GM19035 (cell line): ENCODE results near the gene SUSD4.
"Not testable (repeated sequence)": the region's sequence is repeated elsewhere in the genome, so short reads cannot be mapped to it uniquely, and the experiment has no call there.

Experiments
- ATAC-seq: cut with Tn5 transposase; IDR thresholded peaks from one replicate; pipeline ENCODE4 v1.9.1; 2021; ENCODE audit not compliant: unreplicated experiment

The SUSD4 gene, protein sequence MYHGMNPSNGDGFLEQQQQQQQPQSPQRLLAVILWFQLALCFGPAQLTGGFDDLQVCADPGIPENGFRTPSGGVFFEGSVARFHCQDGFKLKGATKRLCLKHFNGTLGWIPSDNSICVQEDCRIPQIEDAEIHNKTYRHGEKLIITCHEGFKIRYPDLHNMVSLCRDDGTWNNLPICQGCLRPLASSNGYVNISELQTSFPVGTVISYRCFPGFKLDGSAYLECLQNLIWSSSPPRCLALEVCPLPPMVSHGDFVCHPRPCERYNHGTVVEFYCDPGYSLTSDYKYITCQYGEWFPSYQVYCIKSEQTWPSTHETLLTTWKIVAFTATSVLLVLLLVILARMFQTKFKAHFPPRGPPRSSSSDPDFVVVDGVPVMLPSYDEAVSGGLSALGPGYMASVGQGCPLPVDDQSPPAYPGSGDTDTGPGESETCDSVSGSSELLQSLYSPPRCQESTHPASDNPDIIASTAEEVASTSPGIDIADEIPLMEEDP

DNA sequence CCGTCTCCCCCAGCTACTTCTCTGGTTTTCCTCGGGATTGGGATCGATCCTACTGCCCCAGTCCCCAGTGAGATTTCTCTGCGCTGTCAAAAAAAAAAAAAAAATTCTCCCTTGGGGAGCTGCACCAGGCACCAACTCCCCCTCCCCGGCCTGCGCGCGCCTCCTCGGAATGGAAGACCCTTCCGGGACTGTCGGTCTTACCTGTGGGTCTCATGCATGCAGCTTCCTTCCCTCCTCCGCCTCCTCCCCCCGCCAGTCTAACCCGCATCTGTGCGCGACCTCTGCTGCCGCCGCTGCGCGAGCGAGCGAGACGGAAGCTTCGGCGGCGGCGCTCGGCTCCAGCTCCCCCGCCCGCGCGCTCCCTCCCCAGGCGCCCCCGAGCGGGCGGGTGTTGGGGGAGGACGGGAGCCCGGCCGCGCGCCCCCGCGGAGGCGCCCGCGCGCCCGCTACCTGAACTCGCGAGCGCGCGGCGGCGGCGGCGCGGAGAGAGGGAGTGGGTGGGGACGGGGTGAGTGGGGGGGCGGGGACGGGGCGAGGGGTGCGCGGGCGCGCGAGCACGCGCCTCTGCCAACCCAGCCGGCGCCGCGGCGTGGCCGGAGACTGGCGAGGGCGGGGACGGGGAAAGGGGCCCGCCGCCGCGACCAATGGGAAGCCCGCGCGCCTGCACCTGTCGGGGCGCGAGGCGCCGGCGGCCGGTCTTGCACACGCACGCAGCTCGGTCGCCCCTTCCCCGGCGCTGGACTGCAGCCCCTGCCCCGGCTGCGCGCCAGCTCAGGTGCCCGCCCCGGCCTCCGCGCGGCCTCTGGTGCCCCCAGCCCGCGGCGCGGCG is at the start of gene SUSD4:
Gene SUSD4, minus strand, starts transcription at position 321 of the 829 bp plus-strand sequence. CDS start 751 bp downstream, outside the sequence.
- ATAC-seq = no peak

DNA sequence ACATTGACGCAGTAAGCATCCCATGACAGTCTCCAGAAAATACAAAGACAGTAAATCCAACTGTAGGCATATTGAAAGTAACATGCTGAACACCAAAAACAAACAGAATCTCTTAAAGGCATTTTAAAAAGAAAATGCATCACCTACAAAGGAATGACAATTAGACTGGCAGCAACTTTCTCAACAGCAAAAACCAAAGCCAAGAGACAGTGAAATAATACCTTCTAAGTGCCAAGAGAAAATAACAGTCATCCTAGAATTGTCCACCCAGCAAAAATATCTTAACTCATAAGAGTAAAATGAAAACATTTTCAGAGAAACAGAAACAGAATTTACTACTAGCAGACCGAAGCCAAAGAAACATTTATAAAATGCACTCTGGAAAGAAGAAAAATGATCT is 49.2 kb upstream of the SUSD4 start:
- no peak for ATAC-seq

DNA sequence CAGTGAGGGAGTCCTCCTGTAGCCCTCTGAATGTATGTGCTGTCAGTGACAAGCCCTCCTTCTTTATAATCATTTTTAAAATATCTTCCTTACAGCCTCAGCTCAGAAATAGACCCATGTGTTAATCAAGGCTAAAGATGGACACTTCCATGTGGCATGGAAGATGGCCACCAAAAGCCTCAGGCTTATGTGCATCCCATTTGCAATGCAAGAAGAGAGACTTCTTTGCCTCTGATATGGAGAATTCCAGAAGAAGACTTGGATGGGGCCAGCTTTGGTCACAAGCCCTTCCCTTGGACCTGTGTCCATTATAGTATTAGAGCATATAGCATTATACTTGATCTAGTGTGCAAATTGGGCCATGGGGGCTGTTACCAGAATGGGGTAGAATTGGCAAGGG is 47.7 kb upstream of the SUSD4 start:
- ATAC-seq = no peak

DNA sequence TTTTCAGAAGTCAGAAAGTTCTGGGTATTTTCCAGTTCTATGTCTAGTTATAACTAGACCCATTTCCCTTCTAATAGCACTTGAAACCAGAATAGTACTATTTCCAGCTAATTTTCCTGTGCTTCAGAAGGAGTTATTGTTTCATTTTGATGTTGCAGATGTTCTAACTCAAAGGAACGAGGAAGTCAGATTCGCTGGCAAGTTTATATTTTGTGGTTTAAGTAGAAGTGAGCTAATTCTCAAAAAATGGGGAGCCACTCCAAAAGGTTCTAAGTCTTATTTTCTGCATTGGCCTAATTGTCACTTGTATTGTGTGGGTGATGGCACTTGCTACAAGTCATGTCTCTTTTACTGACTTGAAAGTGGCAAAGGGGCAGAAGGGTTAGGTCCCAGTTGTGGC is 47.3 kb upstream of the SUSD4 start:
- ATAC-seq = no peak

DNA sequence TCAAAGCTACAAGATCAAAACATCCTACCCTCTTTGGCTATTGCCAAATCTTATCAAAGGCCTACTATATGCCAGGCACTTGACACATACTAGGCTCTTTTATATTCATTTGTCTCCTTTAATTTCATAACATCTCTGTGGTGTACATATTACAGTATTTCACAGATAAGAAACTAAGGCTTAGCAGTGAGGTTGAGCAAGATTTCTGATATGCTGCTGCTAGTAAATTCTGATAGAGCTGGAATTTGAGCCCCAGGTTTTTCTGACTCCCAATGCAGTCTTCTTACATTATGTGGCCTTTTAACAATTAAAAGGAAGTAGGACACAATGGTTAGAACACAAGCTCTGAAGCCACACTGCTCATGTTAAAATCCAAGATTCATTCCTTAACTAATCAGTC is 46.1 kb upstream of the SUSD4 start:
- no peak for ATAC-seq

DNA sequence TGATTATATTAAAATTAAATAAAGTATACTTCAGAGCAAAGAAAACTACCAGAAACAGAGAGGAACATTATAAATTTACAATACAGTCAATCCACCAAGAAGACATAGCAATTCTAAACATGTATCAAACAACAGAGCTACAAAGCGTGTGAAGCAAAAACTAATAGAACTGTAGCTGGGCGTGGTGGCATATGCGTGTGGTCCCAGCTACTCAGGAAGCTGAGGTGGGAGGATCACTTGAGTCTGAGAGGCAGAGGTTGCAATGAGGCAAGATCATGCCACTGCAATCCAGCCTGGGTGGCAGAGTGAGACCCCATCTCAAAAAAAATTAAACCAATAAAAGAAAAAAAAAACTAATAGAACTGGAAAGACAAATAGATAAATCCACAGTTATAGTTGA is 41.5 kb upstream of the SUSD4 start:
- no peak for ATAC-seq

DNA sequence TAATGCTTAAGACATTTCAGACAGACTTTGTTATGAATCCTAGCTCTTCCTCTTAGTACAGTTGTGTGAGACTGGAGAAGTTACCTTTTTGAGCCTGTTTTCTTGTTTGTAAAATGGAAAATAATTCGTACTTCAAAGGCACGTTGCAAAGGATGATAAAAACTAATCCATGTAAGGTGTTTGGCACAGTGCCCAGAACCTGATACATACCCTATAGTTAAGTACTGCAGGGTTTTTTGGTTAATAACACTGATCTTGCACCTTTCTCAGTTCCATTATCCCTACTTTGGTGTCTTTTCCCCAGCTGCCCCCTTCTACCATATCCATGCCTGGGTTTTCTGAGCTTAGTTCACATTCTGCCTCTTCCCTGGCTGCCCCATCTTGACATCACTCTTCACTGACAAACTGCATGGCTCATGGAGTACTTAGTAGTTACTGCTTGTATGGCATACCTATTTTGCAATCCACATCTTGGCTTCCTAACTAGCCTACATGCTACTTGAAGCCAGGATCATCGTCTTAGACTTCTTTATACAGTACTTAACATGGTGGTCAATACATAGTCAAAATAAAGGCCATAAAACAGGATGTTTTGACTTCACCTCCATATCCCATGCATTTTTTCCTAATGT is 39.3 kb upstream of the SUSD4 start:
- no peak for ATAC-seq

DNA sequence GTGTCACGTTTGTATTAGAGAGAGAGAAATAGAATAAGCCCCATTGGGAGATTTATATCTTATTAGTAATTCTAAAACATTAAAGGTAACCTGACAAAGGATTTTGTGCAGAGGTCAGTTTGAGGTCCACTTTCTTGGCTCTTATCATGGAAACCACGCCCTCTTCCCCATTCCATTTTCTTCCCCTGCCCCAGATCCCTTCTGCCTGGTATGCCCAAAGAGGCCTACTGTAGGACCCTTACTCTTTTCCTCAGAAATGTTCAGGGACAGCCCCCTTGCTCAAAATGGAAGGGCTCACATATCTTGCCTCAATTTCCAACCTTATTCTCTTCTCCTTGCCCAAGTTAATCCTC is 38.8 kb upstream of the SUSD4 start:
- no peak for ATAC-seq

DNA sequence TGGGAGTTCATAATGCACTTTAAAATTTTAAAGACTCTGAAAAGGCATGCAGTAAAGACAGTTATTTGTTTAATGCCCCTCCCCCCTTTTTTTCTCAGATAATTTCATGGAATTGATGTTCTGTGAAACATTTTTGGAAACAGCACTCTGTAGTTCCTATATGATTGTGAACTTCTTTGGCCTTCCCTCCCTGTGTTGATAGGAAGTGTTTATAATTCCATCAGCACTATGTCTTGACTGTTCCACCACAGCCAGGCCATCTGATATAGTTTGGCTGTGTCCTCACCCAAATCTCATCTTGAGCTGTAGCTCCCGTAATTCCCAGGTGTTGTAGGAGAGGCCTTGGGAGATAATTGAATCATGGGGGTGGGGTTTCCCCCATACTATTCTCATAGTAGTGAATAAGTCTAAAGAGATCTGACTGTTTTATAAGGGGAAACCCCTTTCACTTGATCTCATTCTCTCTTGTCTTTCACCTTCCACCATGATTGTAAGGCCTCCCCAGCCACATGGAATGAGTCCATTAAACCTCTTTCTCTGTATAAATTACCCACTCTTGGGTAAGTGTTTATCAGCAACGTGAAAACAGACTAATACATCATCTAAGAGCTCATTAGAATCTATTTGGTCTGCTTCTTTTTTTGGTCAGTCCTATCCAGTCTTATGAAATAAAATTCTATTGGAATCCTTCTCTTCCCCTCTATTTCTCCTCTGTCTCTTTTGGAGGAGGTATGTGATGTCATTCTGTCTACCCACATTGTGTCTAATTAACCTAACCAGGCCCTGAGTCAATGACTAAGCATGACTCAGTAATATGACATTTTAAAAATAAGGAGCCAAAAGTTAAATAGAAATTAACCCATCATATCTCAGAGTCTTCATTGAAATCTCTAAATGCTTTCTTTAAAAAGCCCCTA is 38.2 kb upstream of the SUSD4 start:
- no peak for ATAC-seq

DNA sequence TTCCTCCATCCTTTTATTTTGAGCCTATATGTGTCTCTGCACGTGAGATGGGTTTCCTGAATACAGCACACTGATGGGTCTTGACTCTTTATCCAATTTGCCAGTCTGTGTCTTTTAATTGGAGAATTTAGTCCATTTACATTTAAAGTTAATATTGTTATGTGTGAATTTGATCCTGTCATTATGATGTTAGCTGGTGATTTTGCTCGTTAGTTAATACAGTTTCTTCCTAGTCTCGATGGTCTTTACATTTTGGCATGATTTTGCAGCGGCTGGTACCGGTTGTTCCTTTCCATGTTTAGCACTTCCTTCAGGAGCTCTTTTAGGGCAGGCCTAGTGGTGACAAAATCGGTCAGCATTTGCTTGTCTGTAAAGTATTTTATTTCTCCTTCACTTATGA is 35.4 kb upstream of the SUSD4 start:
- not testable (repeated sequence) for ATAC-seq

DNA sequence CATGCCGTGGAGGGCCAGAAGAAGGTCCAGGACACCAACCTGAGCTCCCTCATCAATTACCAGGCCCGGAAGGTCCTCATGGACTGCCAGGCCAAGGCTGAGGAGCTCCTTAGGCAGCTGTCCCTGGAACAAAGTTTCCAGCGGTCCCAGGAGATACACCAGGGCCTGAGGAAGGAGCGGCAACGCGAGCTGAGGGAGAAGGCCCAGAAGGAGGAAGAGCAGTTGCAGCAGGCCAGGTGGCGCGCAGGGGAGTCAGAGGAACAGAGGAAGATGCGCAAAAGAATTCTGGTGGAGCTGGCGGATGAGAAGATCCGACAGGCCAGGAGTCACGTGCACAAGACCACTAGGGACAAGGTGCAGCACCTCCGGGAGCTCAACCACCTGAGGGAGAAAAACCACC is 30.7 kb upstream of the SUSD4 start:
- ATAC-seq = no peak

DNA sequence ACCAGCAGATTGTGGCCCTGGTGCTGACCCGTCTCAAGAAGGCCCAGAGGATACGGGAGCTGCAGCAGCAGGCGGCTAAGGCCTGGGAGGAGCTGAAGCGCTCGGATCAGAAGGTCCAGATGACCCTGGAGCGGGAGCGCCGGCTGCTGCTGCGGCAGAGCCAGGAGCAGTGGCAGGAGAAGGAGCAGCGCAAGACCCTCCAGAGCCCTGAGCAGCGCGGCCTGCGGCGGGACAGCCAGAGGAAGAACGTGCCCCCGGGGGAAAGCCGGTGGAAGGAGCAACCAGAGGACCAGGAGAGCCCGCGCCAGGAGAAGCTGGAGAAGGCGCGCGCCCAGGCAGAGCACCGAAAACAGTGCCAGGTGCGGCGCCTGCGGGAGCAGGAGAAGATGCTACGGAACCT is 30.3 kb upstream of the SUSD4 start:
- no peak for ATAC-seq

DNA sequence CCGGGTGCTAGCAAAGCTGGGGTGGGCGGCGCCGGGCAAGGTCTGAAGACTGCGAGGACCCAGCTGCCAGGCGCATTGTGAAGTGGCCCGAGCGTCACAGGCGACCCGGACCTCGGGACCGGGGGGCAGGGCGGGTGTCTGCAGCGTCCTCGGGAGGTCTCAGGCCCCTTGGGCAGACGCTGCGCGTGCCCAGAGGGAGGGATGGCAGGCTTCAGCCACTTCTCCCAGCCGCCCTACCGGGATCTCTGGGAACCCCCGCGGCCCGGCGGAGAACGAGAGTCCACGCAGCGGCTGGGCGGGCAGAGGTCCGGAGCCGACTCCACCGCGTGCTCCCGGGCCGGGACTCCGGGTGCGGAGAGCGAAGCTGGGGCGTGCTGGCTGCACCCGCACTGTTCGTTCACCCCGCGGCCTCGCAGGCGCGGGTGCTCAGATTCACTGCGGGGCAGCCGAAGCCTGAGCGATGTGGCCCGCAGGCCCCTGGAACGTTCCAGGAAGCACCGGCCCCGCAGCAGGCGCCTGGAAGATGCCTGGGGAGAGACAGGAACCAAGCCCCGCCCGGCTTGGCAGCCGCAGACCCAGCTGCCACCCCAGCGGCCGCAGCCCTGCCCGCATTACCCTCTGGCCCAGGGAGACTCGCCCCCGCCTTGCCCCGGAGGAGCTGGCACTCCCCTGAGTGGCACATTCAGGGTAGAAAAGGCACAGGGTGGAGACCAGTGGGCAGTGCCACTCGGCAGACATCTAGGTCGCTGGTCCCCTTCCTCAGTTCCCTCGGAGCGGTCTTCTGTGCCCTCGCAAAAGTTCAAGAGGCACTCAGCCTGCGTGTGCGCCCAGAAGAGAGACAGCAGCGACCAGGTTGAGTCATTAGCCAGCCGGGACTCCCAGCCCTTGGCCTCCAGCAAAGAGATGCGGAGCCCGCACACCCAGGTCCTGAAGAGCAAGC is 29.6 kb upstream of the SUSD4 start, which contains the start of gene CCDC185:
Gene CCDC185, plus strand, starts transcription at position 141 of the 940 bp plus-strand sequence. Its CDS starts 61 bp downstream, at position 202.
- no peak for ATAC-seq

DNA sequence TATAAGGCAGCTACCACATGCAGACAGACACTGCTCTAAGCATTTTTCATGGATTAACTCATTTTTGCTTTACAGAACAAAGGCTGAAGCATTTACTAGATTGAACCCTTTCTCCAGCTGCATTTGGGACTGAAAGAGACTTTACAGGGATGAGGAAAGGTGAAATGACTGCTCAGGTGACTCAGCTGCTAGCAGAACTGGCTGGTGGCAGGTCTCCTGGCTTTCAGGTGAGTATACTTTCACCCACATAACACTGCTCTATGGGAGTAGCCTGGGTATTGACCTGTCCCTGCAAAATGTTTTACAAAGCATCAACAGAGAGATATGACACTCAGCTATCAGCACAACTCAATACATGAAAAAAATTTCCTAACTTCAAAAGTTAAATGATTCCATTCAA is 26.6 kb upstream of the SUSD4 start:
- no peak for ATAC-seq

DNA sequence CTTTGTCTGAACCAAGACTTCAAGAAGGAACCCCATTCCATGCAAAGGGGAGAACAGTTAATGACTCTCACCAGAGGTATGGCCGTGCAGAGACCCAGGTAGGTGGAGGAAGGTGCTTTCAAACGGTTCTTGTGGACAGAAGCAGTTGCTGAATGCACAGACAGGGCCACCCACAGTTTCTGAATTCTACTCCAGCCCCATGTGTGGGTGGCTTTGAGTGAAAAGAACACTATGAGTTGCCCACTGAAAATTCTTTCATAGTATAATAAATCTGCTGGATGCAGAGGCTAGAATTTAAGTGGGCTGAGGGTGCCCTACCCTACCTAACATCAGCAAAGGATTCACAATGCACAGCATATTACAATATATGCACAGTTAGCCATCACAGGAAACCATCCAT is 22.0 kb upstream of the SUSD4 start:
- ATAC-seq = no peak

DNA sequence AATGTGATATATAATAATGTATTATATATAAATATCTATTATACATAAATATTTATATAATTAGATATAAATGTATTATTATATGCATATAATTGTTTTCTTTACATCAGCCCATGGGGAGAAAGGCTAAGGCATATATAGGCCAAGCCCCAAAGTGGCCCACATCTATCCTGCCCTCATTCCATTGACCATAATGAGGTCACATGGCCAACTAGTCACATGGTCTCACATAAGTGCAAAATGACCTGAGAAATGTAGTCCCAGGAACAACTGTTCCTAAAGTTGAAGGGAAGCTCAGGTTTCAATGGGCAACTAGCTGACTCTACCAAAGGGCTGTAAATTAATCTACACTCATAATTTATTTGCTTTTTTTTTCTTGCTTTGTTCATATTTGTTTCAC is 14.8 kb upstream of the SUSD4 start:
- ATAC-seq = no peak

DNA sequence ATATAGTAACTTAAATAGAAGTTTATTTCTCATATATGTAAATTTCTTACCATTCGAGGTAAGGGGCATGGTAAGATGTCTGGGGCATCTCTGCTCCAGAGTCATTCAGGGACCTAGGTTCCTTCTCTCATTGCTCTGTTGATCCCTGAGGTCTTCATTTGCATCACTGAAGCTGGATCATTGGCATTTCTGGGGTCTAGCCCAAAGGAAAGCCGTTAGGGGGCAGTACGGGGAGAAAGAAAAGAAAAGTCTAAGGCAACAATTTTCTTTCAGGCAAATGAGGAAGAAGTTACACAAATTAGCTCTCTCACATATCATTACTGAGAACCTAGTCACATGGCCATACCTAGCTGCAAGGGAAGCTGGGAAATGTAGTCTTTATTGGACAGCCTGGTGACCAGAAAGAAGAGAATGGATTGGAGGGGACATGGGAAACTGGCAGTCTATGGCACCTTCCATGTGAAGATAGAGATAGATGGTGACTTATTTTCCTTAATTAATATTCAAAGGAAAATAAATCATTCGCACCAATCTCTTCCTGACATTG is 10.2 kb upstream of the SUSD4 start:
- ATAC-seq = no peak

DNA sequence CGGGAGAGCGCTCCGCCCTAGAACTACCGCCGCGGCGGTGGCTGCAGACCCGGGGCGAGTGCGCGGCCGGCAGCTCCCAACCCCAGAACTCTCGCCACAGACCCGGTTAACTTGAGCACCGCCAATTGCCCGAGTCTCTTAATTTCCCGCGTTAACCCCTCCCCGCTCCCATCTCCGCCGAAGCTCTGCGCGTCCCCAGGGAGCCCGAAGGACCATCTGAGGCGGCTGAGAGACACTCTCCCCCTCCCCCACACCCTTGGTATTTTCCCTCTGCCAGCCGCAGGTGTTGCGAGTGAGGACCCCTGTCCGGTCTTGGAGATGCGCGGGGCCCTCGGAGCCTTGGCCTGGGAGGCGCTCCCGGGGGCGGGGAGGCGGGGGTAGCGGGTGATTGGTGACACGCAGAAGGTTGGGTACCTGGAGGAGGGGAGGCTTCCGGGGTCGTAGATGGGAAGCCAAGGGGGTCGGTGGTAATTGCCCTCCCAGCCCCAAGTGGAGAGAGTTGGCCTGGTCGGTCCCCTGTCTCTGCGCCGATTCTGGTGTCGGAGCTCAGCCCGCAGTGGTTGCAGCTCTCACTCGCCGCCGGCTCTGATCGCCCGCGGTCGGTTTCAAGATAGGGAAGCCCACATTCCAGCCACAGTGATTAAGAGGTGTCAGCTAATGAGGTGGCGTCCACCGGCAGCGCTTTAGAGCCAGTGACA is 858 bp upstream of the SUSD4 start:
- no peak for ATAC-seq
